GM23338 (cell line): ENCODE results near the gene HENMT1. TPM values are rescaled to one million over a fixed set of nuclear protein-coding genes. Genes with fewer than 3 reads are reported as not detected.

Source experiments
- ATAC-seq: fragments of 200-7000 bp; cut with Tn5 transposase; 3 replicates; pipeline ENCODE4 v1.9.1; 2020
- DNase-seq: peaks from one replicate; pipeline ENCODE4 v3.0.0-alpha.2; 2015; ENCODE audit warnings: low spot score
- H2AFZ ChIP-seq: fragments of 200-600 bp; sonication (generic); 2 replicates; pipeline ENCODE4 v1.8.0; 2016; ENCODE audit warnings: antibody characterized with exemption, mild to moderate bottlenecking, moderate library complexity
- H3F3A ChIP-seq: fragments of 200-600 bp; sonication (generic); replicated peaks from 2 replicates; pipeline ENCODE4 v1.8.0; 2017; ENCODE audit warnings: antibody characterized with exemption, mixed run types, low read depth
- H3K27ac ChIP-seq: fragments of 200-600 bp; sonication (generic); 2 replicates; pipeline ENCODE4 v1.6.1; 2016; ENCODE audit warnings: low read depth
- H3K27me3 ChIP-seq: fragments of 200-600 bp; sonication (generic); 2 replicates; pipeline ENCODE4 v1.8.0; 2016; ENCODE audit warnings: mild to moderate bottlenecking, mixed run types, moderate library complexity; ENCODE audit not compliant: insufficient read depth
- H3K36me3 ChIP-seq: fragments of 200-600 bp; sonication (generic); 2 replicates; pipeline ENCODE4 v1.8.0; 2016; ENCODE audit warnings: mild to moderate bottlenecking; ENCODE audit not compliant: insufficient read depth
- H3K4me1 ChIP-seq: fragments of 200-600 bp; sonication (generic); 2 replicates; pipeline ENCODE4 v1.8.0; 2016; ENCODE audit warnings: mild to moderate bottlenecking, moderate library complexity; ENCODE audit not compliant: insufficient read depth
- H3K4me2 ChIP-seq: fragments of 200-600 bp; sonication (generic); 2 replicates; pipeline ENCODE4 v1.7.1; 2017; ENCODE audit warnings: mixed run types
- H3K4me3 ChIP-seq: fragments of 200-600 bp; sonication (generic); 2 replicates; pipeline ENCODE4 v1.6.1; 2016; ENCODE audit warnings: mixed run types
- H3K79me2 ChIP-seq: fragments of 200-600 bp; sonication (generic); replicated peaks from 2 replicates; pipeline ENCODE4 v1.8.0; 2017; ENCODE audit warnings: mild to moderate bottlenecking; ENCODE audit not compliant: insufficient read depth
- H3K9me2 ChIP-seq: fragments of 200-600 bp; sonication (generic); 2 replicates; pipeline ENCODE4 v1.8.0; 2017; ENCODE audit not compliant: insufficient read depth
- H4K20me1 ChIP-seq: fragments of 200-600 bp; sonication (generic); replicated peaks from 2 replicates; pipeline ENCODE4 v1.8.0; 2017; ENCODE audit warnings: mild to moderate bottlenecking; ENCODE audit not compliant: insufficient read depth
- H3K27ac Mint-ChIP-seq: 2 replicates; pipeline ENCODE4 v1.8.0; 2020; ENCODE audit warnings: inconsistent platforms, mild to moderate bottlenecking, moderate library complexity, mixed read lengths
- H3K27me3 Mint-ChIP-seq: 3 replicates; pipeline ENCODE4 v1.8.0; 2022; ENCODE audit warnings: low read depth, mild to moderate bottlenecking, moderate library complexity, mixed read lengths, inconsistent platforms; ENCODE audit not compliant: insufficient read depth, poor library complexity
- H3K36me3 Mint-ChIP-seq: 3 replicates; pipeline ENCODE4 v1.8.0; 2021; ENCODE audit warnings: low read depth, mild to moderate bottlenecking, inconsistent platforms, moderate library complexity, mixed read lengths
- H3K4me1 Mint-ChIP-seq: 3 replicates; pipeline ENCODE4 v1.8.0; 2020; ENCODE audit warnings: mild to moderate bottlenecking, inconsistent platforms, mixed read lengths
- H3K4me3 Mint-ChIP-seq: 3 replicates; pipeline ENCODE4 v1.8.0; 2021; ENCODE audit warnings: moderate library complexity, mild to moderate bottlenecking, inconsistent platforms, mixed read lengths
- H3K9me3 Mint-ChIP-seq: 3 replicates; pipeline ENCODE4 v1.8.0; 2020; ENCODE audit warnings: moderate library complexity, mild to moderate bottlenecking, inconsistent platforms, mixed read lengths
- CREB1 ChIP-seq: fragments of 250-450 bp; sonication (Bioruptor Pico); IDR thresholded peaks from 2 replicates; pipeline ENCODE4 v1.5.0; 2020; ENCODE audit warnings: low read depth, mild to moderate bottlenecking, moderate library complexity
- EZH2 ChIP-seq: fragments of 200-600 bp; sonication (generic); IDR thresholded peaks from one replicate; pipeline ENCODE4 v1.8.0; 2017; ENCODE audit warnings: antibody characterized with exemption, mild to moderate bottlenecking, low read depth; ENCODE audit not compliant: unreplicated experiment
- EZH2phosphoT487 ChIP-seq: fragments of 200-600 bp; sonication (generic); IDR thresholded peaks from one replicate; pipeline ENCODE4 v1.8.1; 2018; ENCODE audit warnings: antibody characterized with exemption; ENCODE audit not compliant: unreplicated experiment
- JUNB ChIP-seq: IDR thresholded peaks from one replicate; pipeline ENCODE4 v1.6.1; 2016; ENCODE audit warnings: antibody characterized with exemption; ENCODE audit not compliant: unreplicated experiment
- NANOG ChIP-seq: IDR thresholded peaks from 2 replicates; pipeline ENCODE4 v1.6.1; 2016; ENCODE audit warnings: antibody characterized with exemption, borderline replicate concordance
- POLR2AphosphoS5 ChIP-seq: IDR thresholded peaks from 2 replicates; pipeline ENCODE4 v1.6.1; 2016; ENCODE audit warnings: antibody characterized with exemption, low read depth
- STAT1 ChIP-seq: IDR thresholded peaks from one replicate; pipeline ENCODE4 v1.6.1; 2016; ENCODE audit warnings: antibody characterized with exemption; ENCODE audit not compliant: unreplicated experiment
- ZNF114 ChIP-seq: fragments of 250-450 bp; sonication (Bioruptor Pico); IDR thresholded peaks from 2 replicates; pipeline ENCODE4 v1.5.0; 2020; ENCODE audit warnings: mild to moderate bottlenecking, moderate library complexity
- ZNF331 ChIP-seq: fragments of 250-450 bp; sonication (Bioruptor Pico); IDR thresholded peaks from 2 replicates; pipeline ENCODE4 v1.5.0; 2020; ENCODE audit warnings: low read depth, mild to moderate bottlenecking, moderate library complexity
- polyA plus RNA-seq: library from polyadenylated mRNA; unstranded; fragments of >200 nt; fragmentation: Nextera tagmentation; extraction: Ambion mirVana; gene quantifications from 2 replicates; pipeline ENCODE4 v1.2.1, GENCODE V29; 2016
- total RNA-seq: library from RNA; depleted of rRNA; stranded (reverse); fragments of >200 nt; shearing (Covaris generic); gene quantifications from 2 replicates; pipeline ENCODE4 v1.2.3, GENCODE V29; 2014
- TF ChIP-seq, protein P1 (sequence below): IDR thresholded peaks from 2 replicates; pipeline ENCODE4 v1.6.1; 2016; ENCODE audit warnings: antibody characterized with exemption
- TF ChIP-seq, protein P2 (sequence below), 2 experiments: fragments of 200-600 bp in 1 of 2; sonication (generic) in 1 of 2; conservative IDR thresholded peaks; 2 replicates each; pipeline versions ENCODE4 v1.5.1 to v1.6.1; 2016 to 2017; ENCODE audit warnings: antibody characterized with exemption in 2 of 2, low read depth in 2 of 2, mild to moderate bottlenecking in 2 of 2, moderate library complexity in 1 of 2
- TF ChIP-seq, protein P3 (sequence below): fragments of 250-450 bp; sonication (Bioruptor Pico); IDR thresholded peaks from 2 replicates; pipeline ENCODE4 v1.5.0; 2020; ENCODE audit warnings: mild to moderate bottlenecking, moderate library complexity
- TF ChIP-seq, protein P4 (sequence below): IDR thresholded peaks from one replicate; pipeline ENCODE4 v1.6.1; 2018; ENCODE audit warnings: antibody characterized with exemption; ENCODE audit not compliant: unreplicated experiment

The HENMT1 gene
- total and polyA plus RNA-seq, 2 experiments from 2014 or later = 4.7 to 9.7 TPM

GRCh38 chr1:108685529-108685928, 24.6 kb upstream of the HENMT1 start:
- Mint-ChIP-seq H3K27ac (peak overlapping the region; percentile 10; the same call in 1 of the 2 replicates), H3K4me3 (no peak overlapping the region)
- no peak for TF ChIP-seq JUNB
- no peak for TF ChIP-seq NANOG
- no peak for TF ChIP-seq POLR2AphosphoS5
- TF ChIP-seq EZH2phosphoT487 = no peak
- TF ChIP-seq, protein P1, sequence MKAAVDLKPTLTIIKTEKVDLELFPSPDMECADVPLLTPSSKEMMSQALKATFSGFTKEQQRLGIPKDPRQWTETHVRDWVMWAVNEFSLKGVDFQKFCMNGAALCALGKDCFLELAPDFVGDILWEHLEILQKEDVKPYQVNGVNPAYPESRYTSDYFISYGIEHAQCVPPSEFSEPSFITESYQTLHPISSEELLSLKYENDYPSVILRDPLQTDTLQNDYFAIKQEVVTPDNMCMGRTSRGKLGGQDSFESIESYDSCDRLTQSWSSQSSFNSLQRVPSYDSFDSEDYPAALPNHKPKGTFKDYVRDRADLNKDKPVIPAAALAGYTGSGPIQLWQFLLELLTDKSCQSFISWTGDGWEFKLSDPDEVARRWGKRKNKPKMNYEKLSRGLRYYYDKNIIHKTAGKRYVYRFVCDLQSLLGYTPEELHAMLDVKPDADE = no peak
- TF ChIP-seq, protein P2, sequence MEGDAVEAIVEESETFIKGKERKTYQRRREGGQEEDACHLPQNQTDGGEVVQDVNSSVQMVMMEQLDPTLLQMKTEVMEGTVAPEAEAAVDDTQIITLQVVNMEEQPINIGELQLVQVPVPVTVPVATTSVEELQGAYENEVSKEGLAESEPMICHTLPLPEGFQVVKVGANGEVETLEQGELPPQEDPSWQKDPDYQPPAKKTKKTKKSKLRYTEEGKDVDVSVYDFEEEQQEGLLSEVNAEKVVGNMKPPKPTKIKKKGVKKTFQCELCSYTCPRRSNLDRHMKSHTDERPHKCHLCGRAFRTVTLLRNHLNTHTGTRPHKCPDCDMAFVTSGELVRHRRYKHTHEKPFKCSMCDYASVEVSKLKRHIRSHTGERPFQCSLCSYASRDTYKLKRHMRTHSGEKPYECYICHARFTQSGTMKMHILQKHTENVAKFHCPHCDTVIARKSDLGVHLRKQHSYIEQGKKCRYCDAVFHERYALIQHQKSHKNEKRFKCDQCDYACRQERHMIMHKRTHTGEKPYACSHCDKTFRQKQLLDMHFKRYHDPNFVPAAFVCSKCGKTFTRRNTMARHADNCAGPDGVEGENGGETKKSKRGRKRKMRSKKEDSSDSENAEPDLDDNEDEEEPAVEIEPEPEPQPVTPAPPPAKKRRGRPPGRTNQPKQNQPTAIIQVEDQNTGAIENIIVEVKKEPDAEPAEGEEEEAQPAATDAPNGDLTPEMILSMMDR (conservative IDR thresholded peaks at IDR 0.05; ENCODE audit: low read depth in 2 of 2) = no peak
- TF ChIP-seq, protein P3, sequence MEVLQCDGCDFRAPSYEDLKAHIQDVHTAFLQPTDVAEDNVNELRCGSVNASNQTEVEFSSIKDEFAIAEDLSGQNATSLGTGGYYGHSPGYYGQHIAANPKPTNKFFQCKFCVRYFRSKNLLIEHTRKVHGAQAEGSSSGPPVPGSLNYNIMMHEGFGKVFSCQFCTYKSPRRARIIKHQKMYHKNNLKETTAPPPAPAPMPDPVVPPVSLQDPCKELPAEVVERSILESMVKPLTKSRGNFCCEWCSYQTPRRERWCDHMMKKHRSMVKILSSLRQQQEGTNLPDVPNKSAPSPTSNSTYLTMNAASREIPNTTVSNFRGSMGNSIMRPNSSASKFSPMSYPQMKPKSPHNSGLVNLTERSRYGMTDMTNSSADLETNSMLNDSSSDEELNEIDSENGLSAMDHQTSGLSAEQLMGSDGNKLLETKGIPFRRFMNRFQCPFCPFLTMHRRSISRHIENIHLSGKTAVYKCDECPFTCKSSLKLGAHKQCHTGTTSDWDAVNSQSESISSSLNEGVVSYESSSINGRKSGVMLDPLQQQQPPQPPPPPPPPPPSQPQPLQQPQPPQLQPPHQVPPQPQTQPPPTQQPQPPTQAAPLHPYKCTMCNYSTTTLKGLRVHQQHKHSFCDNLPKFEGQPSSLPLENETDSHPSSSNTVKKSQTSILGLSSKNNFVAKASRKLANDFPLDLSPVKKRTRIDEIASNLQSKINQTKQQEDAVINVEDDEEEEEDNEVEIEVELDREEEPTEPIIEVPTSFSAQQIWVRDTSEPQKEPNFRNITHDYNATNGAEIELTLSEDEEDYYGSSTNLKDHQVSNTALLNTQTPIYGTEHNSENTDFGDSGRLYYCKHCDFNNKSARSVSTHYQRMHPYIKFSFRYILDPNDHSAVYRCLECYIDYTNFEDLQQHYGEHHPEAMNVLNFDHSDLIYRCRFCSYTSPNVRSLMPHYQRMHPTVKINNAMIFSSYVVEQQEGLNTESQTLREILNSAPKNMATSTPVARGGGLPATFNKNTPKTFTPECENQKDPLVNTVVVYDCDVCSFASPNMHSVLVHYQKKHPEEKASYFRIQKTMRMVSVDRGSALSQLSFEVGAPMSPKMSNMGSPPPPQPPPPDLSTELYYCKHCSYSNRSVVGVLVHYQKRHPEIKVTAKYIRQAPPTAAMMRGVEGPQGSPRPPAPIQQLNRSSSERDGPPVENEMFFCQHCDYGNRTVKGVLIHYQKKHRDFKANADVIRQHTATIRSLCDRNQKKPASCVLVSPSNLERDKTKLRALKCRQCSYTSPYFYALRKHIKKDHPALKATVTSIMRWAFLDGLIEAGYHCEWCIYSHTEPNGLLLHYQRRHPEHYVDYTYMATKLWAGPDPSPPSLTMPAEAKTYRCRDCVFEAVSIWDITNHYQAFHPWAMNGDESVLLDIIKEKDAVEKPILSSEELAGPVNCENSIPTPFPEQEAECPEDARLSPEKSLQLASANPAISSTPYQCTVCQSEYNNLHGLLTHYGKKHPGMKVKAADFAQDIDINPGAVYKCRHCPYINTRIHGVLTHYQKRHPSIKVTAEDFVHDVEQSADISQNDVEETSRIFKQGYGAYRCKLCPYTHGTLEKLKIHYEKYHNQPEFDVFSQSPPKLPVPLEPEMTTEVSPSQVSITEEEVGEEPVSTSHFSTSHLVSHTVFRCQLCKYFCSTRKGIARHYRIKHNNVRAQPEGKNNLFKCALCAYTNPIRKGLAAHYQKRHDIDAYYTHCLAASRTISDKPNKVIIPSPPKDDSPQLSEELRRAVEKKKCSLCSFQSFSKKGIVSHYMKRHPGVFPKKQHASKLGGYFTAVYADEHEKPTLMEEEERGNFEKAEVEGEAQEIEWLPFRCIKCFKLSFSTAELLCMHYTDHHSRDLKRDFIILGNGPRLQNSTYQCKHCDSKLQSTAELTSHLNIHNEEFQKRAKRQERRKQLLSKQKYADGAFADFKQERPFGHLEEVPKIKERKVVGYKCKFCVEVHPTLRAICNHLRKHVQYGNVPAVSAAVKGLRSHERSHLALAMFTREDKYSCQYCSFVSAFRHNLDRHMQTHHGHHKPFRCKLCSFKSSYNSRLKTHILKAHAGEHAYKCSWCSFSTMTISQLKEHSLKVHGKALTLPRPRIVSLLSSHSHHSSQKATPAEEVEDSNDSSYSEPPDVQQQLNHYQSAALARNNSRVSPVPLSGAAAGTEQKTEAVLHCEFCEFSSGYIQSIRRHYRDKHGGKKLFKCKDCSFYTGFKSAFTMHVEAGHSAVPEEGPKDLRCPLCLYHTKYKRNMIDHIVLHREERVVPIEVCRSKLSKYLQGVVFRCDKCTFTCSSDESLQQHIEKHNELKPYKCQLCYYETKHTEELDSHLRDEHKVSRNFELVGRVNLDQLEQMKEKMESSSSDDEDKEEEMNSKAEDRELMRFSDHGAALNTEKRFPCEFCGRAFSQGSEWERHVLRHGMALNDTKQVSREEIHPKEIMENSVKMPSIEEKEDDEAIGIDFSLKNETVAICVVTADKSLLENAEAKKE (CRISPR knock-in tag) = no peak
- TF ChIP-seq EZH2 = no peak
- TF ChIP-seq ZNF114 (CRISPR knock-in tag) = no peak
- TF ChIP-seq, protein P4, sequence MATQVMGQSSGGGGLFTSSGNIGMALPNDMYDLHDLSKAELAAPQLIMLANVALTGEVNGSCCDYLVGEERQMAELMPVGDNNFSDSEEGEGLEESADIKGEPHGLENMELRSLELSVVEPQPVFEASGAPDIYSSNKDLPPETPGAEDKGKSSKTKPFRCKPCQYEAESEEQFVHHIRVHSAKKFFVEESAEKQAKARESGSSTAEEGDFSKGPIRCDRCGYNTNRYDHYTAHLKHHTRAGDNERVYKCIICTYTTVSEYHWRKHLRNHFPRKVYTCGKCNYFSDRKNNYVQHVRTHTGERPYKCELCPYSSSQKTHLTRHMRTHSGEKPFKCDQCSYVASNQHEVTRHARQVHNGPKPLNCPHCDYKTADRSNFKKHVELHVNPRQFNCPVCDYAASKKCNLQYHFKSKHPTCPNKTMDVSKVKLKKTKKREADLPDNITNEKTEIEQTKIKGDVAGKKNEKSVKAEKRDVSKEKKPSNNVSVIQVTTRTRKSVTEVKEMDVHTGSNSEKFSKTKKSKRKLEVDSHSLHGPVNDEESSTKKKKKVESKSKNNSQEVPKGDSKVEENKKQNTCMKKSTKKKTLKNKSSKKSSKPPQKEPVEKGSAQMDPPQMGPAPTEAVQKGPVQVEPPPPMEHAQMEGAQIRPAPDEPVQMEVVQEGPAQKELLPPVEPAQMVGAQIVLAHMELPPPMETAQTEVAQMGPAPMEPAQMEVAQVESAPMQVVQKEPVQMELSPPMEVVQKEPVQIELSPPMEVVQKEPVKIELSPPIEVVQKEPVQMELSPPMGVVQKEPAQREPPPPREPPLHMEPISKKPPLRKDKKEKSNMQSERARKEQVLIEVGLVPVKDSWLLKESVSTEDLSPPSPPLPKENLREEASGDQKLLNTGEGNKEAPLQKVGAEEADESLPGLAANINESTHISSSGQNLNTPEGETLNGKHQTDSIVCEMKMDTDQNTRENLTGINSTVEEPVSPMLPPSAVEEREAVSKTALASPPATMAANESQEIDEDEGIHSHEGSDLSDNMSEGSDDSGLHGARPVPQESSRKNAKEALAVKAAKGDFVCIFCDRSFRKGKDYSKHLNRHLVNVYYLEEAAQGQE = no peak
- TF ChIP-seq ZNF331 (CRISPR knock-in tag) = no peak
- no peak for TF ChIP-seq CREB1 (CRISPR knock-in tag)
- no peak for TF ChIP-seq STAT1

More at GRCh38 chr1:108685529-108685928, 24.6 kb upstream of the HENMT1 start:
- ATAC-seq = peak; percentile 85
- no peaks in the 10 kb centered on the region for H3K36me3 Mint-ChIP-seq
- Histone ChIP-seq H3K36me3 (no peaks in the 10 kb centered on the region), H3K4me3 (no peak overlapping the region), H3K27ac (no peak overlapping the region), H3F3A (no peaks in the 10 kb centered on the region), H3K4me1 (no peaks in the 10 kb centered on the region), H2AFZ (no peak overlapping the region), H3K4me2 (no peak overlapping the region), H4K20me1 (no peaks in the 10 kb centered on the region), H3K27me3 (no peaks in the 10 kb centered on the region), H3K79me2 (no peaks in the 10 kb centered on the region), H3K9me2 (no peaks in the 10 kb centered on the region)
- peaks cover 21% of the 10 kb centered on the region for H3K4me1 Mint-ChIP-seq
- peaks cover 3% of the 10 kb centered on the region for H3K27me3 Mint-ChIP-seq
- H3K9me3 Mint-ChIP-seq = no peaks in the 10 kb centered on the region
- peak; percentile 27 for DNase-seq
